ENCODE data around the gene RABGAP1. TPM values are rescaled to one million over a fixed set of nuclear protein-coding genes. Genes with fewer than 3 reads are reported as not detected.

The RABGAP1 gene
- total RNA-seq, 3 donors from 2014 or later (not counting 1 experiment from before 2014, with no cell fraction given) = 37.4 to 49.2 (median 43.0) TPM

DNA sequence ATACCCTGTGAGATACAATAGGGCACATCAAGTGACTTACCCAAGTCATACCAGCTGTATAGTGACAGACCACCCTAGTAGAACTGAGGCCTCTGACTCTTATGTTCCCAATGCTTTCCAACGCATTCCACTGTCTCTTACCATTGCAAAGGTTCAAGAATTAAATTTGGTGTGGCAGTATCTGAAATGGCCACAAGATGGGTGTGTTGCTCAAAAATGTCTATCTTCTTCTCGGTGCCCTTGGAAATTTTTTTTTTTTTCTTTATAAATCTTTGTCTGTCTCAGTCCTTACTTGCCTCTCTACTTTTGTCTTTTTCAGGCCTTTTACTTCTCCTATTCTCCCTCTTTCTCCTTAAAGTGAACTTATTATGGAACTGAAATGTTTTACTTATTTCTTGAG is 141.0 kb downstream of the RABGAP1 start:
- H3K27ac ChIP-seq (ENCODE audit: low read length) = no peak overlapping the region
- no peaks in the 10 kb centered on the region for H3K27me3 ChIP-seq (ENCODE audit: control insufficient read depth, insufficient read depth, low read length)
- Mint-ChIP-seq H3K9me3 (no peaks in the 10 kb centered on the region), H3K27me3 (ENCODE audit: low read depth in 2 of 2) (no peaks in the 10 kb centered on the region), H3K4me3 (no peak overlapping the region), H3K27ac (no peak overlapping the region), H3K4me1 (no peaks in the 10 kb centered on the region), H3K36me3 (peaks cover 11% of the 10 kb centered on the region)
- H3K9me3 ChIP-seq (ENCODE audit: control insufficient read depth, insufficient read depth, low read length) = no peaks in the 10 kb centered on the region
- WGBS (ENCODE audit: insufficient coverage) = no CpG with 5 or more reads among the region's 2 CpGs
- H3K4me1 ChIP-seq (ENCODE audit: control insufficient read depth, insufficient read depth, low read length) = no peaks in the 10 kb centered on the region
- intact Hi-C loops (cut with micrococcal nuclease) = loop anchor here (1.0 kb wide), 1 partner anchor 268 kb away; no protein-coding TSS in a partner anchor
- no peak overlapping the region for H3K4me3 ChIP-seq (ENCODE audit: low read length)
- ATAC-seq (no peak), DNase-seq (peak in 1 of 2 donors; percentile 60)
- TF ChIP-seq, protein P1, sequence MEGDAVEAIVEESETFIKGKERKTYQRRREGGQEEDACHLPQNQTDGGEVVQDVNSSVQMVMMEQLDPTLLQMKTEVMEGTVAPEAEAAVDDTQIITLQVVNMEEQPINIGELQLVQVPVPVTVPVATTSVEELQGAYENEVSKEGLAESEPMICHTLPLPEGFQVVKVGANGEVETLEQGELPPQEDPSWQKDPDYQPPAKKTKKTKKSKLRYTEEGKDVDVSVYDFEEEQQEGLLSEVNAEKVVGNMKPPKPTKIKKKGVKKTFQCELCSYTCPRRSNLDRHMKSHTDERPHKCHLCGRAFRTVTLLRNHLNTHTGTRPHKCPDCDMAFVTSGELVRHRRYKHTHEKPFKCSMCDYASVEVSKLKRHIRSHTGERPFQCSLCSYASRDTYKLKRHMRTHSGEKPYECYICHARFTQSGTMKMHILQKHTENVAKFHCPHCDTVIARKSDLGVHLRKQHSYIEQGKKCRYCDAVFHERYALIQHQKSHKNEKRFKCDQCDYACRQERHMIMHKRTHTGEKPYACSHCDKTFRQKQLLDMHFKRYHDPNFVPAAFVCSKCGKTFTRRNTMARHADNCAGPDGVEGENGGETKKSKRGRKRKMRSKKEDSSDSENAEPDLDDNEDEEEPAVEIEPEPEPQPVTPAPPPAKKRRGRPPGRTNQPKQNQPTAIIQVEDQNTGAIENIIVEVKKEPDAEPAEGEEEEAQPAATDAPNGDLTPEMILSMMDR (IDR thresholded peaks at IDR 0.05) = peak; percentile 44
- H3K36me3 ChIP-seq (ENCODE audit: control insufficient read depth, insufficient read depth, low read length) = peaks cover 27% of the 10 kb centered on the region

DNA sequence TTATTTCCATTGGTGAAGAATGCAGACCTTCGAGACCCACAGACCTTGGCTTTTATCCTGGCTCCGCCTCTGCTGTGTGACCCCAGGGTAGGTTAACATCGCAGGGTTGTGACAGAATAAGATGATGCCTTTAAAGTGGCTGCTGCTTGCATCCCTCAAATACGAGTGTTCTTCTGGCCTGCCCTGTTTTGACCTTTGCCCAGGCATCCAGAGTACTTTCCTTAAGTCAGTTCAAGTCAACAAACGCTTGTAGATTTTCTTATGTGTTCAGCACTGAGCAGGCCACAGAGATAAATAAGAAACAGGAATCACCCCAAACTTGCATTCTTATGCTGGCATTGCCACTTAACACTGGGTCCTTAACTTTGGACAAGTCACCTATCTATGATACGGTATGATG is 142.9 kb downstream of the RABGAP1 start:
- Mint-ChIP-seq H3K27me3 (ENCODE audit: low read depth in 2 of 2) (no peaks in the 10 kb centered on the region), H3K36me3 (peaks cover 11% of the 10 kb centered on the region), H3K9me3 (no peaks in the 10 kb centered on the region), H3K27ac (no peak overlapping the region), H3K4me3 (no peak overlapping the region), H3K4me1 (no peaks in the 10 kb centered on the region)
- 98% methylated on average over 5 of the region's 6 CpGs for WGBS (ENCODE audit: insufficient coverage)
- Histone ChIP-seq H3K27ac (ENCODE audit: low read length) (no peak overlapping the region), H3K4me3 (ENCODE audit: low read length) (no peak overlapping the region), H3K9me3 (ENCODE audit: control insufficient read depth, insufficient read depth, low read length) (no peaks in the 10 kb centered on the region), H3K4me1 (ENCODE audit: control insufficient read depth, insufficient read depth, low read length) (no peaks in the 10 kb centered on the region), H3K27me3 (ENCODE audit: control insufficient read depth, insufficient read depth, low read length) (no peaks in the 10 kb centered on the region), H3K36me3 (ENCODE audit: control insufficient read depth, insufficient read depth, low read length) (peaks cover 21% of the 10 kb centered on the region)
- intact Hi-C loops (cut with micrococcal nuclease) = no loop called here
- TF ChIP-seq, protein P1 (IDR thresholded peaks at IDR 0.05) = no peak
- no peak for DNase-seq
- no peak for ATAC-seq

DNA sequence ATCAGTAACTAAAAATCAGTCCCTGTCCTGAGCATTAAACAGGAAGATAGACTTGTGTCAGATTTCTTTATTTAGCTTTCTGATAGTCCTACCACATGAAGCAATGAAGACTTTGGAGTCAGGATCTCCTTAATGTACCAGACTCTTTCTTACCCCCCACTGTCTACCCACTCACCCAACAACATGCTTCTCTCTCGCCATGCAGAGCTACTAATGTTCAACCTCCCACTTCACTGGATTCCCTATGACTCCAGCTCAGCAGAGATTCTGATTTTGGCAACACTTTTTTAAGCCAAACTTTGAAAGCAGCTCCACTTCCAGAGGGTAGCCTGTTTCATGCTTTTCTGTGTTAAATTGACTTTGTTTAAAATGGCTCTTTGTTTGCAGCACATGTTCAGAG is 143.4 kb downstream of the RABGAP1 start:
- Mint-ChIP-seq H3K36me3 (peaks cover 11% of the 10 kb centered on the region), H3K4me3 (no peak overlapping the region), H3K9me3 (no peaks in the 10 kb centered on the region), H3K27ac (no peak overlapping the region), H3K4me1 (no peaks in the 10 kb centered on the region), H3K27me3 (ENCODE audit: low read depth in 2 of 2) (no peaks in the 10 kb centered on the region)
- no peaks in the 10 kb centered on the region for H3K9me3 ChIP-seq (ENCODE audit: control insufficient read depth, insufficient read depth, low read length)
- peaks cover 21% of the 10 kb centered on the region for H3K36me3 ChIP-seq (ENCODE audit: control insufficient read depth, insufficient read depth, low read length)
- H3K27me3 ChIP-seq (ENCODE audit: control insufficient read depth, insufficient read depth, low read length) = no peaks in the 10 kb centered on the region
- WGBS (ENCODE audit: insufficient coverage) = 100% methylated on average over 1 of the region's 1 CpG
- no peaks in the 10 kb centered on the region for H3K4me1 ChIP-seq (ENCODE audit: control insufficient read depth, insufficient read depth, low read length)
- ATAC-seq (no peak), DNase-seq (no peak)
- H3K4me3 ChIP-seq (ENCODE audit: low read length) = no peak overlapping the region
- TF ChIP-seq, protein P1 (IDR thresholded peaks at IDR 0.05) = no peak
- intact Hi-C loops (cut with micrococcal nuclease) = no loop called here
- H3K27ac ChIP-seq (ENCODE audit: low read length) = no peak overlapping the region

DNA sequence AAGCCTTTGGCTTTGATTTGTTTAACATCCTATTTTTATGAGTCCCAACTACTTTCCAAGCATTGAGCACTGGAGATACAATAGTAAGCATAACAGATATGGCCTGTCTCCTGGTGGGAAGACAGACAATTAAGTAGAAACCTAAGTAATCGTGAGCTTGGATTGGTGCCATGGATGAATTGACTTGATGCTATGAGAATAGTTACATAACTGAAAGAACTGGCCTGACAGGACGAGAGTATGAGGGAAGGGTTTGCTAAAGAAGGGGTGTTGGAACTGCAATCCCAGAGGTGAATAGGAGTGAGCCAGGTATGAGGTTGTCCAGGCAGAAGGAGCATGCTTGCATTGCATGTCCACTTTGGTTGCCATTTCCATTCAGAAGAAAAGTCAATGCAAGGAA is 145.1 kb downstream of the RABGAP1 start:
- WGBS (ENCODE audit: insufficient coverage) = 89% methylated on average over 2 of the region's 2 CpGs
- no peaks in the 10 kb centered on the region for H3K27me3 Mint-ChIP-seq (ENCODE audit: low read depth in 2 of 2)

More for the DNA sequence above, 145.1 kb downstream of the RABGAP1 start:
- intact Hi-C loops (cut with micrococcal nuclease) = no loop called here
- H3K4me1 Mint-ChIP-seq = no peaks in the 10 kb centered on the region
- H3K9me3 Mint-ChIP-seq = no peaks in the 10 kb centered on the region
- Histone ChIP-seq H3K36me3 (ENCODE audit: control insufficient read depth, insufficient read depth, low read length) (peaks cover 25% of the 10 kb centered on the region), H3K27me3 (ENCODE audit: control insufficient read depth, insufficient read depth, low read length) (no peaks in the 10 kb centered on the region), H3K9me3 (ENCODE audit: control insufficient read depth, insufficient read depth, low read length) (no peaks in the 10 kb centered on the region), H3K4me1 (ENCODE audit: control insufficient read depth, insufficient read depth, low read length) (no peaks in the 10 kb centered on the region), H3K4me3 (ENCODE audit: low read length) (no peak overlapping the region), H3K27ac (ENCODE audit: low read length) (no peak overlapping the region)
- DNase-seq = no peak
- no peak for ATAC-seq
- H3K27ac Mint-ChIP-seq = no peak overlapping the region
- no peak overlapping the region for H3K4me3 Mint-ChIP-seq
- H3K36me3 Mint-ChIP-seq = peaks cover 8% of the 10 kb centered on the region
- TF ChIP-seq, protein P1 (IDR thresholded peaks at IDR 0.05) = no peak
